ENCODE measurements around the gene PPP2R2C. TPM values are rescaled to one million over a fixed set of nuclear protein-coding genes. Genes with fewer than 3 reads are reported as not detected.

Gene PPP2R2C
- total RNA-seq, 1 donor from 2014 or later = not detected

- Histone ChIP-seq H3K36me3 (ENCODE audit: control insufficient read depth in 3 of 3, insufficient read depth in 3 of 3, low read length in 3 of 3) (no peaks in the 10 kb centered on the region), H3K27ac (ENCODE audit: low read depth, low read length) (no peak overlapping the region), H3K4me3 (ENCODE audit: low read length in 3 of 3) (no peak overlapping the region), H3K4me1 (ENCODE audit: control insufficient read depth in 3 of 3, insufficient read depth in 3 of 3, low read length in 3 of 3) (no peaks in the 10 kb centered on the region), H3K27me3 (ENCODE audit: control insufficient read depth in 3 of 3, insufficient read depth in 3 of 3, low read length in 3 of 3) (peaks cover 31 to 42% (median 38%) of the 10 kb centered on the region in 3 donors), H3K9me3 (ENCODE audit: control insufficient read depth in 3 of 3, low read length in 3 of 3) (peaks cover 0 to 2% (median 0%) of the 10 kb centered on the region in 3 donors), H3K9ac (ENCODE audit: low read depth in 1 of 3, low read length in 3 of 3) (no peak overlapping the region)
These were observed 101.1 kb downstream of the PPP2R2C start for GRCh38 chr4:6371271-6371670.

GRCh38 chr4:6369924-6370645 is 102.3 kb downstream of the PPP2R2C start:
- Histone ChIP-seq H3K27me3 (ENCODE audit: control insufficient read depth in 3 of 3, insufficient read depth in 3 of 3, low read length in 3 of 3) (peaks cover 36 to 43% (median 42%) of the 10 kb centered on the region in 3 donors), H3K27ac (ENCODE audit: low read depth, low read length) (no peak overlapping the region), H3K4me3 (ENCODE audit: low read length in 3 of 3) (no peak overlapping the region), H3K9me3 (ENCODE audit: control insufficient read depth in 3 of 3, low read length in 3 of 3) (peaks cover 0 to 2% (median 0%) of the 10 kb centered on the region in 3 donors), H3K9ac (ENCODE audit: low read depth in 1 of 3, low read length in 3 of 3) (no peak overlapping the region), H3K36me3 (ENCODE audit: control insufficient read depth in 3 of 3, insufficient read depth in 3 of 3, low read length in 3 of 3) (no peaks in the 10 kb centered on the region), H3K4me1 (ENCODE audit: control insufficient read depth in 3 of 3, insufficient read depth in 3 of 3, low read length in 3 of 3) (no peaks in the 10 kb centered on the region)

DNA sequence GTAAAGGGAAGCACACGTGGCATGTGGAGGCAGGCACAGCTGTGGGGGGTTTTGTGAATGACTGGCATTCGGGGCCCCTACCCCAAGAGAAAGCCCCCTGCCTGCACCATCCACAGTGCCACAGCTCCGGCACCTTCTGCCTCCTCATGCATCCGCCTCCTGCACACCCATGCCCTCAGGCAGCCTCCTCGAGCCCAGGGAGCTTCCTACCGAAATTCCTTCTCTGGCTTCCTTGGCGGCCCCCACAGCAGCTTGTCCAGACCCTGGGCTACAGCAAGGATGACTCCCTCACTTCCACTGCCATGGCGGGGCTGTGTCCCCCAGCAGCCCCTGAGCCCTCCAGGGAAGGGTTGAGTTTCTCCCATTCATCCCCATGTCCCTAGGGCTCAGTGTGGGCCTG is 102.9 kb downstream of the PPP2R2C start:
- Histone ChIP-seq H3K36me3 (ENCODE audit: control insufficient read depth in 3 of 3, insufficient read depth in 3 of 3, low read length in 3 of 3) (no peaks in the 10 kb centered on the region), H3K27me3 (ENCODE audit: control insufficient read depth in 3 of 3, insufficient read depth in 3 of 3, low read length in 3 of 3) (peaks cover 40 to 45% (median 43%) of the 10 kb centered on the region in 3 donors)

DNA sequence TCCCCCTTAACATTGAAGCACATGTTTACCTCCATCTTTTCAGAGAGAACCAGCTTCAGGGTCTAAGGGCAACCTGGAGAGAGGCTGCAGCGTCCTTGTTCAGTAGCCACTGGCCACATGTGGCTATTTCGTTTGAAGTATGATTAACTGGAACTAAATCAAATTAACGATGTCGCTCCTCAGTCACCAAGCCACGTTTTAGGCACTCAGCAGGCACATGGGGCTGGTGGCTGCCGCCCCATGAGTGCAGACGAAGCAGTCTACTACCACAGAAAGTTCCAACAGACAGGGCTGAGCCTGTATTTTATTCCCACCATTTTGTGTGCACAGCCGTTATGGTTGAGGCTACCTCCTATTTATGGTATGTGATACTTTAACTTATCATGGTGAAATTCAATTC is 103.4 kb downstream of the PPP2R2C start:
- Histone ChIP-seq H3K27ac (ENCODE audit: low read depth, low read length) (no peak overlapping the region), H3K27me3 (ENCODE audit: control insufficient read depth in 3 of 3, insufficient read depth in 3 of 3, low read length in 3 of 3) (peaks cover 41 to 48% (median 43%) of the 10 kb centered on the region in 3 donors), H3K9me3 (ENCODE audit: control insufficient read depth in 3 of 3, low read length in 3 of 3) (peaks cover 0 to 2% (median 0%) of the 10 kb centered on the region in 3 donors), H3K9ac (ENCODE audit: low read depth in 1 of 3, low read length in 3 of 3) (no peak overlapping the region), H3K4me3 (ENCODE audit: low read length in 3 of 3) (no peak overlapping the region), H3K36me3 (ENCODE audit: control insufficient read depth in 3 of 3, insufficient read depth in 3 of 3, low read length in 3 of 3) (no peaks in the 10 kb centered on the region), H3K4me1 (ENCODE audit: control insufficient read depth in 3 of 3, insufficient read depth in 3 of 3, low read length in 3 of 3) (no peaks in the 10 kb centered on the region)

More for the DNA sequence above, 102.9 kb downstream of the PPP2R2C start:
- H3K9me3 ChIP-seq (ENCODE audit: control insufficient read depth in 3 of 3, low read length in 3 of 3) = peaks cover 0 to 2% (median 0%) of the 10 kb centered on the region in 3 donors
- H3K27ac ChIP-seq (ENCODE audit: low read depth, low read length) = no peak overlapping the region
- no peak overlapping the region for H3K4me3 ChIP-seq (ENCODE audit: low read length in 3 of 3)
- H3K4me1 ChIP-seq (ENCODE audit: control insufficient read depth in 3 of 3, insufficient read depth in 3 of 3, low read length in 3 of 3) = no peaks in the 10 kb centered on the region
- H3K9ac ChIP-seq (ENCODE audit: low read depth in 1 of 3, low read length in 3 of 3) = no peak overlapping the region

- Histone ChIP-seq H3K9me3 (ENCODE audit: control insufficient read depth in 3 of 3, low read length in 3 of 3) (peaks cover 0 to 4% (median 0%) of the 10 kb centered on the region in 3 donors), H3K27ac (ENCODE audit: low read depth, low read length) (no peak overlapping the region), H3K9ac (ENCODE audit: low read depth in 1 of 3, low read length in 3 of 3) (no peak overlapping the region), H3K4me1 (ENCODE audit: control insufficient read depth in 3 of 3, insufficient read depth in 3 of 3, low read length in 3 of 3) (no peaks in the 10 kb centered on the region), H3K27me3 (ENCODE audit: control insufficient read depth in 3 of 3, insufficient read depth in 3 of 3, low read length in 3 of 3) (peaks cover 41 to 48% (median 43%) of the 10 kb centered on the region in 3 donors), H3K36me3 (ENCODE audit: control insufficient read depth in 3 of 3, insufficient read depth in 3 of 3, low read length in 3 of 3) (no peaks in the 10 kb centered on the region), H3K4me3 (ENCODE audit: low read length in 3 of 3) (no peak overlapping the region)
These were observed 103.8 kb downstream of the PPP2R2C start for GRCh38 chr4:6368601-6369000.

- Histone ChIP-seq H3K4me1 (ENCODE audit: control insufficient read depth in 3 of 3, insufficient read depth in 3 of 3, low read length in 3 of 3) (no peaks in the 10 kb centered on the region), H3K27me3 (ENCODE audit: control insufficient read depth in 3 of 3, insufficient read depth in 3 of 3, low read length in 3 of 3) (peaks cover 41 to 48% (median 43%) of the 10 kb centered on the region in 3 donors), H3K9me3 (ENCODE audit: control insufficient read depth in 3 of 3, low read length in 3 of 3) (peaks cover 0 to 4% (median 0%) of the 10 kb centered on the region in 3 donors), H3K36me3 (ENCODE audit: control insufficient read depth in 3 of 3, insufficient read depth in 3 of 3, low read length in 3 of 3) (no peaks in the 10 kb centered on the region), H3K9ac (ENCODE audit: low read depth in 1 of 3, low read length in 3 of 3) (no peak overlapping the region), H3K27ac (ENCODE audit: low read depth, low read length) (no peak overlapping the region), H3K4me3 (ENCODE audit: low read length in 3 of 3) (no peak overlapping the region)
These were observed 104.3 kb downstream of the PPP2R2C start for GRCh38 chr4:6368096-6368495.

- Histone ChIP-seq H3K9me3 (ENCODE audit: control insufficient read depth in 3 of 3, low read length in 3 of 3) (peaks cover 0 to 2% (median 0%) of the 10 kb centered on the region in 3 donors), H3K4me1 (ENCODE audit: control insufficient read depth in 3 of 3, insufficient read depth in 3 of 3, low read length in 3 of 3) (no peaks in the 10 kb centered on the region), H3K27me3 (ENCODE audit: control insufficient read depth in 3 of 3, insufficient read depth in 3 of 3, low read length in 3 of 3) (peaks cover 41 to 51% (median 43%) of the 10 kb centered on the region in 3 donors), H3K27ac (ENCODE audit: low read depth, low read length) (no peak overlapping the region), H3K9ac (ENCODE audit: low read depth in 1 of 3, low read length in 3 of 3) (no peak overlapping the region), H3K36me3 (ENCODE audit: control insufficient read depth in 3 of 3, insufficient read depth in 3 of 3, low read length in 3 of 3) (no peaks in the 10 kb centered on the region), H3K4me3 (ENCODE audit: low read length in 3 of 3) (no peak overlapping the region)
These were observed 105.0 kb downstream of the PPP2R2C start for GRCh38 chr4:6367371-6367851.

GRCh38 chr4:6366581-6366980 is 105.8 kb downstream of the PPP2R2C start:
- Histone ChIP-seq H3K9me3 (ENCODE audit: control insufficient read depth in 3 of 3, low read length in 3 of 3) (peaks cover 0 to 2% (median 0%) of the 10 kb centered on the region in 3 donors), H3K27me3 (ENCODE audit: control insufficient read depth in 3 of 3, insufficient read depth in 3 of 3, low read length in 3 of 3) (peaks cover 41 to 51% (median 43%) of the 10 kb centered on the region in 3 donors)

GRCh38 chr4:6365545-6366086 is 106.8 kb downstream of the PPP2R2C start:
- Histone ChIP-seq H3K9me3 (ENCODE audit: control insufficient read depth in 3 of 3, low read length in 3 of 3) (peaks cover 0 to 2% (median 0%) of the 10 kb centered on the region in 3 donors), H3K4me3 (ENCODE audit: low read length in 3 of 3) (no peak overlapping the region), H3K27ac (ENCODE audit: low read depth, low read length) (no peak overlapping the region), H3K27me3 (ENCODE audit: control insufficient read depth in 3 of 3, insufficient read depth in 3 of 3, low read length in 3 of 3) (peaks cover 36 to 42% (median 41%) of the 10 kb centered on the region in 3 donors), H3K4me1 (ENCODE audit: control insufficient read depth in 3 of 3, insufficient read depth in 3 of 3, low read length in 3 of 3) (no peaks in the 10 kb centered on the region), H3K36me3 (ENCODE audit: control insufficient read depth in 3 of 3, insufficient read depth in 3 of 3, low read length in 3 of 3) (no peaks in the 10 kb centered on the region), H3K9ac (ENCODE audit: low read depth in 1 of 3, low read length in 3 of 3) (no peak overlapping the region)

More at GRCh38 chr4:6366581-6366980, 105.8 kb downstream of the PPP2R2C start:
- Histone ChIP-seq H3K27ac (ENCODE audit: low read depth, low read length) (no peak overlapping the region), H3K36me3 (ENCODE audit: control insufficient read depth in 3 of 3, insufficient read depth in 3 of 3, low read length in 3 of 3) (no peaks in the 10 kb centered on the region), H3K4me3 (ENCODE audit: low read length in 3 of 3) (no peak overlapping the region), H3K9ac (ENCODE audit: low read depth in 1 of 3, low read length in 3 of 3) (no peak overlapping the region), H3K4me1 (ENCODE audit: control insufficient read depth in 3 of 3, insufficient read depth in 3 of 3, low read length in 3 of 3) (no peaks in the 10 kb centered on the region)

- peaks cover 0 to 2% (median 0%) of the 10 kb centered on the region in 3 donors for H3K9me3 ChIP-seq (ENCODE audit: control insufficient read depth in 3 of 3, low read length in 3 of 3)
- no peaks in the 10 kb centered on the region for H3K36me3 ChIP-seq (ENCODE audit: control insufficient read depth in 3 of 3, insufficient read depth in 3 of 3, low read length in 3 of 3)
- no peak overlapping the region for H3K9ac ChIP-seq (ENCODE audit: low read depth in 1 of 3, low read length in 3 of 3)
- no peaks in the 10 kb centered on the region for H3K4me1 ChIP-seq (ENCODE audit: control insufficient read depth in 3 of 3, insufficient read depth in 3 of 3, low read length in 3 of 3)
- no peak overlapping the region for H3K27ac ChIP-seq (ENCODE audit: low read depth, low read length)
- peaks cover 34 to 39% (median 35%) of the 10 kb centered on the region in 3 donors for H3K27me3 ChIP-seq (ENCODE audit: control insufficient read depth in 3 of 3, insufficient read depth in 3 of 3, low read length in 3 of 3)
- no peak overlapping the region for H3K4me3 ChIP-seq (ENCODE audit: low read length in 3 of 3)
These were observed 107.8 kb downstream of the PPP2R2C start for GRCh38 chr4:6364581-6364980.

Data from skeletal muscle tissue (tissue), 4 donors.